ENCODE results near the gene FXYD6.

FXYD6 gene

DNA sequence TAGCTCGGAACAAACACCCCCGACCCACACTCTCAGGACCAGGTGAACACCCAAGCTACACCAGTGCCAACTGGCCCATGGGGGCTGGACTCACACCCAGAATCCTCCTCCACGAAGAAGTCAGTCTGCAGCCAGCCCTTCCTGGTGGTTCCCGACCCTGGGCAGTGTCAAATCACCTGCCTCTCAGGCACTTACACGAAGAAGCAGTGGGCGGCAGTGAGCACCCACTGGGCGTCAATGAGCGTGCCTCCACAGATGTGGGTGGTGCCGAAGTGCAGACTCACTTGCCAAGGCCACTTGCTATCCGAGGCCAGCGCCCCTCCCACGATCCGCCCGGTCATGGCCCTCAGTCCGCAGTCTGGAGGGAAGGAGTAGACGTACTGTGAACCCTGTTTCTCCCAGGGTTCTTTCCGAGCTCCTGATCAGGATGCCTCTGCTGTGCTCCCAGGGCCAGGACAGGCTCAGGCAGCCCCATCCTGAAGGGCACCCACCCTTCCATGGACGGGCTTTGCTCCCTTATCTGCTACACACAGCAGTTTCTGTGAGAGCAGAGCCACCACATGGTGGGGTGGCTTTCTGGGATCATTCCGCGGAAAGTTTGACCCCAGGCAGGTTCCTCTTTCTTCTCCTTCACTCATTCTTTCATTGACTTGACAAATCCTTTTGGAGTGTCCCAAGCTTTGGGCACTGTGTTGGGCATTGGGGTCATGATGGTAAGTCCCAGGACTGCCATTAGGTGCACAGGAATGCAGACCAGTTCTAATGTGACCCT, 33.3 kb upstream of the FXYD6 start:
- no peak for DNase-seq

DNA sequence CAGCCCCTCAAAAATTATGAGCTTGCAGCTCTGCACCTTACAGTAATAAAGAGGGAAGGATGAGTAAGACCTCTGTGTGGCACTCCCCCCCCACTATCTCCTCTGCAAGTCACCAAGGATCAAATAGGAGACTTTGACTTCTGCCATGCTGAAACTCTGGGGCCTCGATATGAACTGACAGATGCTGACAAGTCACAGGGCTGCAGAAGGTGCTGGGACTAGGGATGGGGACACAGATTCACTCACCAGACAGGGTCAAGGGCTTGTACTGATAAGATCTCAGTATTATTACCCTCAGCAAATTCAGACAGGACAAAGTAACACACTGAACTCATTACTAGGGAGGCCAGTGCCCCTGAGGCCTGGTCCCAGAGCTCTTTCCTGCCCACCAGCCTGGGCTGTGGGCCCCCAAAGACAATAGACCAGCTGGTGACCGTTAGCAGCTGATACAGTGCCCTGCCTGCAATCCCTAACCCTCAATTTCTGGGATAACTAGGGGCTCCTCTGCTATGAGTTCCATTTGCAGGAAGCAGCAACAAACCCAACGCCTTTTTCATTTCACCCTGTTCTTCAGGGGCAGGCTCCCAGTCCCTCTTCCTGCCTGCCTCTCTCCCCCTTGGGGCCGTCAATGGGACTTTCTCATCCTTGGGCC, 32.6 kb upstream of the FXYD6 start:
- DNase-seq, result no peak

DNA sequence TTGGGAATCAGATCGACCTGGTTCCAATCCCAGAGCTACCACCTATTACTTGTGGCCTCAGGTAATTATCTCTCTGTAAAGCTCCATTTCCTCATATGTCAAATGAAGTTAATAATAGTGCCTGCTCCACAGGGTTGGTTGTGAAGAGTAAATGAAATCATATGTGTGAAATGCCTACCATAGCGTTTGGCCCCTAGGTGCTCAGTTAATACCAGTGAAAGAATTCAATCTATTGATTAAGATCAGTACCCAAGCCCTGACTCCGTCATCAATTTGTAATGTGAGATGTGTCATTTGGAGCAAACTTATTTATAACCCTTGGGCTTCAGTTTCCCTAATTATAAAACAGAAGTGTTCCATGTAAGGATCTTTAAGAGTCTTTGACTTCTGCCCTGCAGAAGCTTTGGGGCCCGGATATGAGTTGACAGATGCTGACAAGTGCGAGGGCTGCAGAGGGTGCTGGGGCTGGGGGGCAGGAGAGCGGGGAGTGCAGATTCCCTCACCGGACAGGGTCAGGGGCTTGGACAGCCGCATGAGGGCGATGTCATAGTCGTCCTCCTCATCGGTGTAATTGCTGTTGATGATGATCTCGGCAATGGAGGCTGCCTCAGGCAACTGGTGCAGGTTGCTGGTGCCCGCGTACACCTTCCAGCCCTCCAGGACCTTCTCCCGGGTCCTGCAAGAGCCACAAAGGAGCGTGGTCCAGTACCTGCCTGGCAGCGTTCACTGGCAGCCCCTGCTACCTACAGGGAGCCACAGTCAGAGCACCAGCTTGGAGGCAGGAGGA, 31.8 kb upstream of the FXYD6 start:
- no peak for DNase-seq

DNA sequence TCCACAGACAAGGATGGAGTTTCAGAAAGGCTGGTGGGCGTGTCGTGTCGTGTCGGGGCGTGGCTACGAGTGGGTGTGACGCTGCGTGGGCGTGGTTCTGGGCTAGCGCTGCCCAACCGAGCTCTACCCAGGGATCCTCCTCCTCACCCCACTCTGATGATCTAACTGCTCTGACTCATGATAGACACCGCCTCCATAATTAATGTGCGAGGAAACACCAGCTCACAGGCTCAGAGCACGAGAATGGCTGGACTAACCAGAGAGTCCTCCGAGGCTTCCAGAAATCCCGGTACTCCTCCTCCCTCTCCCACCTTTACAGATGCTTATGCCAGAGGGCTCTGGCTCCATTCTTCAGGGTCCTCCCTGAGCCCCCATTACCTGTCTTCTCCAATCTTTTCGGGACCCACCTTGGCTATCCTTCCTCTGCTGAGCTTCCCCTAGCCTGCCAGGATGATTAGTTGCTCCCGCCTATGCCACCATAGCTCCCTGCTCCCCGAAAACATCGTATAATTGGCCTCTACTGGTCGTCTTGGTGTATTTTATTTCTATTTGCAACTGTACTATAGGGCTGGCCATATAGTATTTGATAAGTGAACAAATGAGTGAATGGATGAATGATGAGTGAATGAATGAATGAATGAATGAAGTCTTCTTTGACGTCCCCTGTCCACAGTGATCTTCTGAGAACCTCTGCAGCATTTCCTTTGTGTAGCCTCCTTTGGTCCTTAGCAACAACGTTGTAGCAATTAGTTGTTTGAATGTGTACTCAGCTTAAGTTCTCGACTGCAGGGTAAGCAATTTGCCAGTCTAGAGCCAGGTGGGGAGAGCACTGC, 31.0 kb upstream of the FXYD6 start:
- DNase-seq, result peak; percentile 97 to 100

DNA sequence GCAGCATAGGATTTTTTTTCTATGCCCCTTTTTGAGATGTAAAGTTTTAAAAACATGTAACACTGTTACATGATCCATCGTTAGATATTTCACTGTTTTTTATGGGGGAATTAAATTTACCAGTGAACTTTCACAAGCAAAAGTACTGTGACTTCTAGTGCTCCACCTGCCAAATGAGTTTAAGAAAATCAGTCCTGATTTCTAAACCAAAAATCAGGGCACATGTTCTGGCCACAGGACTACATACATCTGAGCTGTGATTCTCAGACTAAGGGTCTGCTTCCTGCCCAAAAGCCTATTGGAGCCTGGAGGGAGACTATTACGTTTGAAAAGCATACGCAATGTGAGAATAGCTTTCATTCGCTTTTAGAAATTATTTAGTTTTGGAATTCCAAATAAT, 30.3 kb upstream of the FXYD6 start:
- DNase-seq, result no peak

DNA sequence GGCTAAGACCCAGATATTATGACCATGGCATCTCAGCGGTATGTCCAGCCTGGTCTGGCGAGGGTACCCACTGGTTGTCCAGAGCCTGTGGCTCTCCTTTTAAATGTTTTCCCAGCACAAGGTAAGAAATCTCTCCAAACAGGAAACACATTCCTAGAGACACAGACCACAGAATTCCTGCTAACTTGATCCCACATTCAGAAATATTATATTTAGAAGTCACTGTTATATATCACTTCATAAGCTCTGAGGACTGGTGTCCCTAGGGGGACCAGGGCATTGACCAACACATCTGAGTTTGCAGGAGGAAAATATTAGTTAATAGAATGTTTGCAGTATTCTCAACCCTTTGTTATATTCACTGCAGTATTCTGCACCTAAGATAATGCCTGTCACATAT, 29.7 kb upstream of the FXYD6 start:
- DNase-seq, result no peak

DNA sequence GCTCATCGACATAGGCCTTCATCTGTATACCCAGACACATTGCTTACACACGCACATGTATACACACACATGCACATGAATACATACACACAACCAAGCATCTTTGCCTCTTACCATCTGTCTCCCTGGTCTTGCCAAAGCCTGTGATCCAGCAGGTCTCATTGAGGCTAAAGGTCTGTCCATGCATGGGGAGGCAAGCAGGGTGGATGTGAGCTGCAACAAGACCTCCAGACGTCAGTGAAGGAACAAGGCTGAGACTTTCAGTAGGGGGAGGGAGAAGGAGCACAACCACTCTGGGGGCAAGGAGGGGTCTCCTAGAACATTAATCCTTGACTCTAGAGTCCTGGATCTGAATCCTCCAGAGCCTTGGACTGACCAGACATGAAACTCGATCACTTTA, 29.1 kb upstream of the FXYD6 start:
- no peak for DNase-seq

DNA sequence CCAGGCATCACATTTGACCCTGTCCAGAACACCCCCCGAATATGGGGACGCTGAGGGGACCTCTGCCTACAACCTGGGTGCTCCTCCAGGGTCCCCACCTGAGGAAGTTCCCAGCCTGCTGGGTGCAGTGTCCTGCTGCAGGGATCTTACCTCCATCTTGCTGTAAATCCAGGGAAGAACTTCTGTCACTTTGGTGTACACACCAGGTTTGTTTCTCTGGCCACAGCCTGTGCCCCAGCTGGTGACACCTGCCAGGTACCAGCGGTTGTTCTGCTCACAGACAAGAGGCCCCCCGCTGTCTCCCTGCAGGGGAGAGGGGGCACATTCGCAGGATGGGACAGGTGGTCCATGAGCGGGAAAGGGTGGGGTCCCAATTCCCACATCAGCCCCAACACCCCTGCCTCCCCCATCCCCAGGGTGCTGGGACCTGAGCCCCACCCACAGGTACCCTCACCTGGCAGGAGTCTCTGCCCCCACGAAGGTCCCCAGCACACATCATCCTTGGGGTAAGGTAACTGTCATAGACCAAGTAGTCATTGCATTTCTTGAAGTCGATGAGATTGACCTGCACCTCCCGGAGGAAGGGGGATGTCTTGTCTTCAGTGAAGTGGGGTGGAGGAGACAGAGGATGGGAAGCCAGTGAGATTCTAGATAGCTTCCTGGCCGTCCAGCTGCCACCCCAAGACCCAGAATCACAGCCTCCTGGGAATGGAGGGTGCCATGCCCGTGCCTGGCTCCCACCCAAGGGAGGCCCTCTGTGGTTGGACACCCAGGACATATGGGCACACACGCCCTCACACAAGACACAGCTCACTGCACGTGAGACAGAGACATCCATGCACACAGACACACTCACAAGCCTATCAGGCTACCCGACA, 27.3 kb upstream of the FXYD6 start:
- DNase-seq, result no peak

DNA sequence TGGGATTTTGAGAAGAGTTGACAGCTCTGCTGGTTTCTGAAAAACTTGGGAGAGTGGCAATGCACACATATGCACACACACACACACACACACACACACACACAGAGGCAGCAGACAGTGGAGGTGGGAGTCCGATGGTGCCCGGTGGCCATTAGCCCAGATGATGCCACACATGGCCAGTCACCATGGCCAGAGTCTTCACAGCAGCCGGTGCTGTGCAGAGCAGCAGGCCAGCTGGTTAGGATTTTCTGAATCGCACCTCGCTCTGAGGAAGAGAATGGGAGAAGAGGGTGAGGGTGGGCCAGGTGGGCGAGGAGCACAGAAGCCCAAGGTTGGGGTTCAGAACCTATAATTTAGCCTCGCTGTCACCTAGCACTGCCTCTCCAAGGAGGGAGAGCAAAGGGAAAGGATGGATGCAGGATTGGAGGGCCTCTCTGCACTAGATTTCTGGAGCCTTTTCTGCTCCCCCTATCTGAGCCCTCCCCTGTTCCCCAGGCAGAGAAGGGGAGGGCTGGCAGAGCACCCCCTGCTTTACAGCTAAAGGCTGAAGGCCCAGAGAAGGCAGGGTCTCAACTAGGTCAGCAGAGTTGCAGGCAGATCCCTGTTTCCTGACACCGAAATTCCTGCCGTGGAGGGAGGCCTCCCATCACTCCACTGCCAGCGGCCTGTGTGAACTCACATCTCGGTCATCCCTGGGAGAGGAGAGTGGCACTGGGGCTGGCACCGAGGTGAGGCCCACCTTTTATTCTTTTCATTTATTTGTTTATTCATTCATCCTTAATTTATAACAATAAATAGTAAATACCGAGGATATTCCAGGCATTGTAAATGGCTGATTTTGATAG, 25.8 kb upstream of the FXYD6 start:
- DNase-seq, result no peak

DNA sequence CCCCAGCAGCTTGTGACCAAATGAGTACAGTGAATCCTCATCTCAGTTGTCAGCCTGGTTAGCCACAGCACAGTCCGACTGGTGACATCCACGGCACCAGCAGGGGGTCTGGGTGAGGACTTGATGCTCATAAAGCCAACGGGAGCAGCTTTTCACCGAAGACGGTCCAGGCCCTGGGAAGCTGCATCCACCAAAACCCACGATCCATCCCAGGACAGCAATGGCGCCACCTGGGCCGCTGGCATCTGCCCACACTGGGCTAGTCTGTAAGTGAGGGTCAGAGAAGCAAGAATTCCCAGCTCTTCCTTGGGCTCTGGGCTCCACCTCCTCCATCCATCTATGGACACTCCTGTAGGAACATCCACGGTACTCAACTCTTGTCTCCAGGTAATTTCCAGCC, 25.1 kb upstream of the FXYD6 start:
- DNase-seq, result no peak

DNA sequence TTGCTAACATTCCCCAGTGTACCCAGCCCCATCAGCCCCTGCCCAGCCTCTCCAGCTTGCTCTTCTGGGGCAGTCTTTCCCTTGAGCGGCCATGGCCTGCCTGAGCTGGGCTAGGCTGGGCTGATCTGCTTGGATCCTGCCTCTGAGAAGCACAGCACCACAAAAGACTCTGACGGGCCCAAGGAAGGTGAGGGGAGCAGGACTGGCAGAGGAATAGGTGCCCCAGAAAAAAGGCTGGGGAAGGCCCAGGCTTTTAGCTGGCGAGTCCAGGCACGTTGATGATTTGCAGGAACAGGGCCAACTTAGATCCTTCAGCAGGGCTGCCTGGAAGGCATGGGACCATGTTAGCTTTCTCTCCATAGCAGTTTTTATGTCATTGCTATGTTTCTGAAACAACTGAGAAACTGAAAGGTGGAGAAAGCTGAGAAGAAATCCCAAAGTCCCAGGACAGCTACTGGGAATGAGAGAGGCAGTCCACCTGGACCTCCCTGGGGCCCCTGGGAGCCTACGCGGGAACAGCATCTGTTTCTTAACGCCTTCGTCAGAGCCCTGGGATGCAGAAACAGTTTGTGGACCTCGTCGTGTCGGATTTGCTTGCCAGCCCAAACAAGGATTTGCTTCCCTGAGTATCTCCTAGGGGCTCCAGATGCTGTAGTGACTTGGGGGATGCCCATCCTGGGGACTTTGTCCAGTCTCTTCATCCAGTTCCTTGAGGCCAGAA, 24.4 kb upstream of the FXYD6 start:
- no peak for DNase-seq

DNA sequence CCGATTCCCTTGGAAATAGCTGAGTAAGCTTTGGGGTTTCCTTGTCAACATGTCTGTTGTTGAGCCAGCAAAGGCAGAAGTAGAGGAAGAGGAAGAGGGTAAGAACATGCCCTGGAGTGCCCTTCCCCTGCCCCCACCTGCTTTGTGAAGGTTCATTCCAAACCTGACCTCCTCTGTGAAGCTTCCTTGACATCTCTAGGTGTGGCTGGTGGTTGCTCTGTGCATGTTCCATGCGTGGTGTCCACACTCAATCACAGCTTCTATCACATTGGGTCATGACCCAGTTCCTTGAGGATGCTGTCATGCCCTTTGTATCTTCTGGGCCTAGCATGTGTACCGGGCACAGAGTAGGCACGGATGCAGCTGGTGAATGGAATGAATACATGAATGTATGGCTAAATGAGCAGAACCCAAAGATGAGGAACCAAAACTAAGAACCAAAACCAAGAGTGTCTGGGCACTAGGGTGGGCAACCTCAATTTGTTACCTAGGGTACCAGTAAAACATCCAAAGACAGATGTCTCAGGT, 23.7 kb upstream of the FXYD6 start:
- peak; percentile 29 to 37 for DNase-seq

DNA sequence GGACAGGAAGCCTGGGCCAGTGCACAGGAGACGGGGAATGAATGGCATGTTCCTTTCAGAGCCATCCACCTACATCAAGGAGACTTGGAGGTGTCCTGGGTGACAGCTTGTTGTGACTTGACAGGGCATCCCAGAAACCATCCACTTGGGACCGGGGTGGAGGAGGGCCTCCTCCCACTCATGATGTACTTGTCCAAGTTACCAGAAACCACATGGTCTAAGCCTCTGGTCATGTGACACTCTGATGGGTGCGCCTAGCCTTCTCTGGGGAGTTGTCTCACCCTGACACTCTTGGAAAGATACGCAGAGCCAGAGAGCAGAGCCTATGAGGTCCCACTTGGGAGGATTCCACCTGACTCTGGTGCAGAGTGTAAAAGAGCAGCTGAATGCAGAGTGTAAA, 21.6 kb upstream of the FXYD6 start:
- DNase-seq, result no peak

DNA sequence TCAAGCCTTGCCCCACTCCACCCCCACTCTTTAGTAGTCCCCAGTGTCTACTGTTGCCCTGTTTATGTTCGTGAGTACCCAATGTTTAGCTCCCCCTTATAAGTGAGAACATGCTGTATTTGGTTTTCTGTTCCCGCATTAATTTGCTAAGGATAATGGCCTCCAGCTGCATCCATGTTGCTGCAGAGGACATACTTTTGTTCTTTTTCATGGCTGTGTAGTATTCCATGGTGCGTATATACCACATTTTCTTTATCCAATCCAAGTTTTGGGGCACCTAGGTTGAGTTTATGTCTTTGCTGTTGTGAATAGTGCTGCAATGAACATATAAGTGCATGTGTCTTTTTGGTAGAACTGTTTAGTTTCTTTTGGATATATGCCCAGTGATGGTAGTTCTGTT, 16.2 kb upstream of the FXYD6 start:
- DNase-seq, result no peak

DNA sequence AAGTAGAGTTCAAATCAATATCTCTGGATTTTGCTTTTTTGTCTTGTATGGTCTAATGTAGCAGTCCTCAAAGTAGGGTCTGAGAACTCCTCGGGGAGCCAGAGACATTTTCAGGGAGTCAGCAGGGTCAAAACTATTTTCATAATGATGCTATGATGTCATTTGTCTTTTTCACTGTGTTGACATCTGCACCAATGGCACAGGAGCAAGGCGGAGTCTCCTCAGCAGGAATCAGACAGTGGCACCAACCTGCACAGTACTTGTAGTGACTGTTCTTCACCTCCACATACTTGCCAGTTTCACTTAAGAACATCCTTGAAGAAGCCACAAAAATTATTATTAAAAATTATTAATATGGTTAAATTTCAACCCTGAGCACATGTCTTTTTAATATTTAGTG, 14.9 kb upstream of the FXYD6 start:
- no peak for DNase-seq

DNA sequence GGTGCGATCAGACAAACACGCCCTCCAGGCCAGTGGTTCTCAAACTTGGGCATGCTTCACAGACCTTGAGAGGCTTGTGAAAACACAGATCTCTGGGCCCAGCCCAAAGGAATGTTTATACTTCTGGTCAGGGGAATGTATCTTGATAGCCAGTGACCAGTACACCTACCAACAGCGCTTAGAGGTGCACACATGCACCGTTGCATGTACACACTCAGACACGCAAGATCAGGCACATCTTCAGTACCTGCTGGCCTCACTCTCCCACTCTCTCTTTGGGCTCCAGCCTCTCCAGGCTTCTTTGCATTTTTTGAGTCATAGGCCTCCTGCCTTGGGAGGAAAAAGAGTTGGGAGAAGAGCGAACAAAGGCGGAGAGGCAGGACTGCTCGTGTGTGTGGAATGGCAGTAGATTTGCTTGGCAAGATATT, 11.7 kb upstream of the FXYD6 start:
- DNase-seq, result no peak

DNA sequence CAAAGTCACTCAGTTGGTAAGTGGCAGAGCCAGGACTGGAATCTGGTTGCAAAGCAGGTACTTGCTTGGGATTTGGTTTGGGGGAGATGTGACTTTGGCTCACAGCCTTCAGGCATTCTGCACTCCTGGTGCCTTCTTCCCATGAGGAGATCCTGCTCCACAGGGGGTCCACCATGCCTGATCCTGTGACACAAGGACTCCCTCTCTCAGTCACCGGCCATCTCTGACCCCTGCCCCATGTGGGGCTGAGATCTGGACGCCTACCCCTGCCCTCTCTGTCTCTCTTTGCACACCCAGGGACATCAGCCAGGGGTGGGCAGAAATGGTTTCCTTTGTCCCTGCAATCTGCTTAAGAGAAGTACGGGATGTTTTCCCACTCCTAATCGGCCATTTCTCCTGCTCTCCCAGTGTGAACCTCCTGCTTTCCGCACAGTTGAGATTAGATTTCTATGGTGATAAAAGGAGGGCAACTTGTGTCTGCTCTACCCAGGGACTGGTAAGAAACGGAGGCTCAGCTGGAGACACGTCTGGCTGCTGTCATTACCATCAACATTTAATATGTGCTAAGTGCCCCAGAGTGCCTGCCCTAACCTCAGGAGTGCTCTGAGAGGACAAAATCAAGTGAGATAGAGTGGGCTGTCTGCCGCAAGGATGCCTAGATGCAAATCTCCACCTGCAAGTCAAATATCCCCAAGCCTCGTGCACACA, 11.1 kb upstream of the FXYD6 start:
- DNase-seq, result no peak

DNA sequence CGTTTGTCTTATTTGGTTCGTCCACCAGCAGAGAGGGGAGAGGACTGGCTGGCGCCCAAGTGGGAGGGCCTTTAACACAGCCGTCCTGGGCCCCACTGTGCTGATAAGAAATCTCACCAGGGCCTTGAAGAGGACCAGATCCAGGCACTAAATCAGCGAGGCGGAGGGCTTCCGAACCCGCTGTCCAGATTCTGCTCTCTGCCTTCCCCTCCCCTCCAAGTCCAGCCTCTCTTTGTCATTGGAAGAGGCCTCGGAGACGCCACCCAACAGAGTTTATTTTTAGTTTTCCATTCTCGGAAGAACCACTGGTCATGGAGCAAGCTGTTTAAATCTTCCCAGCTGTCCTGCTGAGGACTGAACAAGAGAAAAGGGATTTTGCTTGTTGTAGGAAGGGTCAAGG, 9.3 kb upstream of the FXYD6 start:
- DNase-seq, result no peak

DNA sequence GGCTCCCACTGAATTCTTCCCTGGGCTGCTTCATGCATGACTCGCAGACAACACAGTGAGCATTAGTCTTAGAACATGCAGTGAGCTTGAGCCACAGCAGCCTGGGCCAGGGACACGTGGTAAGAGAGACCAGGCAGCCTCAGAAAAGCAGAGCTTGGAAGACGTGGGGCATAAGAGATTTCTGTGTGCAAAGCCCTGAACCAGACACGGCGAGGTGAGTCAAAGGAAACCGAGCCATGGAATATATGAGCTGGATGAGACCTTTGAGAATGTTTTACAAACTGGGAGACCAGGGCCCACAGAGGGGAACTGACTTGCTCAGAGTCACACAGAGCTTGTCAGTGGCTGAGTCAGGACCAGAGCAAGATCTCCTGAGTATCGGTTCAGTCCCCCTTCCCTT, 8.5 kb upstream of the FXYD6 start:
- DNase-seq, result no peak

All from inflammatory macrophage treated with lipopolysaccharide for 1 hour (primary cell).